ENCODE measurements around the gene SLC34A3. TPM values are rescaled to one million over a fixed set of nuclear protein-coding genes. Genes with fewer than 3 reads are reported as not detected.

Gene SLC34A3
- total RNA-seq, 1 donor from 2014 or later, result 0.27 TPM

DNA sequence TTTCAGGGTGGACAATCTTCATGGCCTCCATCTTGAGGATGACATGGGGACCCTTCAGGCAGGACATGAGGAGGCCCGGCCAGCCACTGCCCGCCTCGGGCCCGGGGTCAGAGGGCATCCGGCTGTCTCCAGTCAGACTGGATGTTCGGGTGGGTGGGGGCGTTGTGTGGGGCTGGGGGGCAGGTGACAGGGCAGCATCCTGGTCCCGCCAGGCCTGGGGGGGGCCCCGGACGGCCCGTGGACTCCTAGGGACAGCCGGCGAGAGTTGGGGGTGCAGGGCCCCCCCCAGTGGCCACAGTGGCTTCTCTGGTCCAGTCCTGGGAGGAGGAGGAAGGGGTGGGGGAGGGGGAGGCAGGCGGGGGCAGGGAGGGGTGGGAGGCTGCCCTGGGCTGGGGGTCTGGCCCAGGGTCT is 9.6 kb upstream of the SLC34A3 start:
- Mint-ChIP-seq H3K27ac (no peak overlapping the region), H3K4me1 (peaks cover 6% of the 10 kb centered on the region), H3K36me3 (no peaks in the 10 kb centered on the region), H3K27me3 (ENCODE audit: low read depth) (peaks cover 2% of the 10 kb centered on the region), H3K9me3 (no peaks in the 10 kb centered on the region), H3K4me3 (peak overlapping the region; percentile 49)
- TF ChIP-seq, protein P1, sequence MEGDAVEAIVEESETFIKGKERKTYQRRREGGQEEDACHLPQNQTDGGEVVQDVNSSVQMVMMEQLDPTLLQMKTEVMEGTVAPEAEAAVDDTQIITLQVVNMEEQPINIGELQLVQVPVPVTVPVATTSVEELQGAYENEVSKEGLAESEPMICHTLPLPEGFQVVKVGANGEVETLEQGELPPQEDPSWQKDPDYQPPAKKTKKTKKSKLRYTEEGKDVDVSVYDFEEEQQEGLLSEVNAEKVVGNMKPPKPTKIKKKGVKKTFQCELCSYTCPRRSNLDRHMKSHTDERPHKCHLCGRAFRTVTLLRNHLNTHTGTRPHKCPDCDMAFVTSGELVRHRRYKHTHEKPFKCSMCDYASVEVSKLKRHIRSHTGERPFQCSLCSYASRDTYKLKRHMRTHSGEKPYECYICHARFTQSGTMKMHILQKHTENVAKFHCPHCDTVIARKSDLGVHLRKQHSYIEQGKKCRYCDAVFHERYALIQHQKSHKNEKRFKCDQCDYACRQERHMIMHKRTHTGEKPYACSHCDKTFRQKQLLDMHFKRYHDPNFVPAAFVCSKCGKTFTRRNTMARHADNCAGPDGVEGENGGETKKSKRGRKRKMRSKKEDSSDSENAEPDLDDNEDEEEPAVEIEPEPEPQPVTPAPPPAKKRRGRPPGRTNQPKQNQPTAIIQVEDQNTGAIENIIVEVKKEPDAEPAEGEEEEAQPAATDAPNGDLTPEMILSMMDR (IDR thresholded peaks at IDR 0.05; ENCODE audit: unreplicated experiment), result no peak
- DNase-seq (ENCODE audit: low spot score in 2 of 2, unreplicated experiment in 2 of 2), result no peak

- Mint-ChIP-seq H3K4me1 (peaks cover 9% of the 10 kb centered on the region), H3K9me3 (no peaks in the 10 kb centered on the region), H3K27ac (no peak overlapping the region), H3K4me3 (peak overlapping the region; percentile 33), H3K27me3 (ENCODE audit: low read depth) (peaks cover 2% of the 10 kb centered on the region), H3K36me3 (no peaks in the 10 kb centered on the region)
- DNase-seq (ENCODE audit: low spot score in 2 of 2, unreplicated experiment in 2 of 2), result no peak
- TF ChIP-seq, protein P1 (IDR thresholded peaks at IDR 0.05; ENCODE audit: unreplicated experiment), result no peak
These were observed 9.1 kb upstream of the SLC34A3 start for GRCh38 chr9:137221506-137222111.

DNA sequence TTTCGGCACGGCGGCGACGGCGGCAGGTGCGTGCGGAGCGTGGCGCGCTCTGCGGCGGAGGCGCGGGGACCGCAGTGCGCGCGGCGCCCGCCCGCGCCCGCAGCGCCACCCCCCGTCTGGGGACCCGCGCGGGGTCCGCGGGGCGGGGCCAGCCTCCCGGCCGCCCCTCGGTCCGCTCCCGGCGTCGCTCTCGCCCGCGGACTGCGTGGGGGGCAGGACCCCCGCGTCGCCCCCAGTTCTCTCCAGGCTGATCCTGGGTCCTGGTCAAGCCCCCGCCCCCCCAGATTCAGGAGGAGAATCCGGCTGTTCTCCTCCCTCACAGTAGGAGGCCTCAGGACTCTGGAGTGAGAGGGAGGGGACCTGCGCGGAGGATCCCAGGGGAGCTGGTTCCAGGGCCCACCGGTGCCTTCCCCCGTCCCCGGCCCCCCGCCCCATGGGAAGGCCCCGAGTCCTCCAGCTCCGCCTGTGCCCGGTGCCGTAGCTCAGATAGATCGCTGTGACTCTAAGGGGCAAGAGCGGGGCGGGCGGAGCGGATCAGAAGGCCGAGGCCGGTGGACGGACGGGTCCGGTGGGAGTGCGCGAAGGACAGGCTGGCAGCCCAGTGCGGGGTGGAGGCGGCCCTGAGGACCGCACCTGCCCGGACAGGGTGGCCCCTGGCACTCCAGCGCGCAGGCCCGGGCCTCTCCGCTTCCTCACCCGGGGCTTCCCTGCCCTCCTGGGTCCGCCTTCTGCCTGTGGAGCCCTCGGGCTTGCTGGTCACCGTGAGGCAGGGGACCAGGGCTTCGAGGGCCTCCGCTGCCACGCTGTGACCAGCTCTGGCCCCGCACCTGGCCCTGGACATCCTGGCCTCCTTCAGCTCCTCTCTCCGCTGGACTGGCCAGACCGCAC is 8.3 kb upstream of the SLC34A3 start, which contains the start of gene RNF208:
TSS of gene RNF208 (minus strand) at position 51 of the 888 bp plus-strand sequence. CDS start 1,028 bp downstream, outside the sequence.
- H3K27me3 Mint-ChIP-seq (ENCODE audit: low read depth), result peaks cover 2% of the 10 kb centered on the region

DNA sequence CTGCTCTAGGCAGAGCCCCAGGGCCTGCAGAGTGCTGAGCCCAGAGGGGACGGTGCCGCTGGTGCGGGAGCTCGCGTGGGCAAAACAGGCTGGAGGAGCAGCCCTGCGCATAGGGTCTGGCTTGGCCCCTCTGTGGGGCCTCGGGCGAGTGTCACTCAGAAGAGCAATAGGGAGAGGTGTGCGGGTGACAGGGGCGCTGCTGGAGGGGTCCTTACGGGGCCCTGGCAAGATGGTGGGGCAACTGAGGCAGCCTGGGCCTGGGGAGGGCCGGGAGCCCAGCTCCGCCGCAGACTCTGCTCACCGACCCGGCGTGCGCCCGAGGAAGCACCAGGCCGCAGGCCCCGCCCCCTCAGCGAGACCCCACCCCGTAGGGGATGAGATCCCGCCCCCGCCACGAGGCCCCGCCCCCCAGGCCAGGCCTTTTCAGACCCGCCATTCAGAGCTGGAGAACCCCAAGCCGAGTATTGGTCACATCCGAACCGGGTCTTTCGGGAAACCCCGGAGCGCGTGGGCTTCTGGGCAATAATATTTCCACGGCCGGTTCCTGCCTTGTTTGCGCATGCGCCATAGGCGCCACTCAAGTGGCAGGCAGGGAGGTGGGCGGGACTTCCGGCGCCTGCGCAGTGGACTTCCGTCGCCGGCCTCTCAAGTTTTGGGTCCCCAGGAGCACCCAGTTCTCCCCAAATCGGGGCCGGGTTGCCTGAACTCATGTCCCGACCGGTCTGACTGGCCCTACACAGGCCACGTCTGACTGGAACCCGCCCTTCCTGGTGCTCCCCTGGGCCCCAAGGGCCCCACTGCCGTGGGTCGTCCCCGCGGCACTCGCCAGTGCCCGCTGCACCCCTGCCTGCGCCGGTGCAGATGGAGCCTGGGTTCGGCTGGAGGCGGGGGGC is 7.4 kb upstream of the SLC34A3 start:
- Mint-ChIP-seq H3K27me3 (ENCODE audit: low read depth) (peaks cover 4% of the 10 kb centered on the region), H3K4me3 (peak overlapping the region; percentile 82), H3K4me1 (peaks cover 9% of the 10 kb centered on the region), H3K27ac (peak overlapping the region; percentile 86), H3K36me3 (no peaks in the 10 kb centered on the region), H3K9me3 (no peaks in the 10 kb centered on the region)
- TF ChIP-seq, protein P1 (IDR thresholded peaks at IDR 0.05; ENCODE audit: unreplicated experiment), result no peak
- peak; percentile 91 to 93 for DNase-seq (ENCODE audit: low spot score in 2 of 2, unreplicated experiment in 2 of 2)

More for the DNA sequence above, 8.3 kb upstream of the SLC34A3 start, which contains the start of gene RNF208:
- H3K36me3 Mint-ChIP-seq, result no peaks in the 10 kb centered on the region
- peaks cover 6% of the 10 kb centered on the region for H3K4me1 Mint-ChIP-seq
- DNase-seq (ENCODE audit: low spot score in 2 of 2, unreplicated experiment in 2 of 2), result peak in 1 of 2 experiments; percentile 52
- H3K27ac Mint-ChIP-seq, result peak within 1 kb of the TSS; percentile 86
- H3K9me3 Mint-ChIP-seq, result no peaks in the 10 kb centered on the region
- TF ChIP-seq, protein P1 (IDR thresholded peaks at IDR 0.05; ENCODE audit: unreplicated experiment), result no peak
- peak within 1 kb of the TSS; percentile 82 for H3K4me3 Mint-ChIP-seq
